HepG2 (cell line): ENCODE results near the gene OOSP3. TPM values are rescaled to one million over a fixed set of nuclear protein-coding genes. Genes with fewer than 3 reads are reported as not detected.

Source experiments
- FIP1L1 ChIP-seq: fragments of 200-400 bp; formaldehyde crosslinking; IDR thresholded peaks from 2 replicates; pipeline ENCODE4 v1.6.1; 2018; ENCODE audit warnings: low read depth, mild to moderate bottlenecking, low read length, moderate library complexity, borderline replicate concordance; ENCODE audit not compliant: insufficient read depth
- GATAD2A ChIP-seq: IDR thresholded peaks from 2 replicates; pipeline ENCODE4 v1.6.1; 2016
- HNF4A ChIP-seq: sonication (generic); formaldehyde crosslinking; IDR thresholded peaks from 2 replicates; pipeline ENCODE4 v1.4.0; 2020; ENCODE audit warnings: missing genetic modification reagents
- HNRNPL ChIP-seq: fragments of 200-400 bp; formaldehyde crosslinking; IDR thresholded peaks from 2 replicates; pipeline ENCODE4 v1.6.1; 2017; ENCODE audit warnings: mild to moderate bottlenecking, low read depth, low read length
- MIXL1 ChIP-seq: IDR thresholded peaks from 2 replicates; pipeline ENCODE4 v1.6.1; 2016
- STAG1 ChIP-seq: sonication (generic); formaldehyde crosslinking; IDR thresholded peaks from 2 replicates; pipeline ENCODE4 v1.4.0; 2020; ENCODE audit warnings: missing genetic modification reagents
- TRIM24 ChIP-seq: sonication (generic); formaldehyde crosslinking; IDR thresholded peaks from 2 replicates; pipeline ENCODE4 v1.8.0; 2022; ENCODE audit warnings: mild to moderate bottlenecking, missing genetic modification reagents
- YEATS2 ChIP-seq: sonication (generic); formaldehyde crosslinking; IDR thresholded peaks from 2 replicates; pipeline ENCODE4 v1.4.0; 2020; ENCODE audit warnings: missing genetic modification reagents, borderline replicate concordance
- ZNF432 ChIP-seq: sonication (generic); formaldehyde crosslinking; IDR thresholded peaks from 2 replicates; pipeline ENCODE4 v1.5.0; 2020; ENCODE audit warnings: missing genetic modification reagents, mild to moderate bottlenecking, borderline replicate concordance
- polyA plus RNA-seq, 8 experiments: library from polyadenylated mRNA; depleted of rRNA in 3 of 8; stranded (reverse) in 7 of 8; unstranded in 1 of 8; fragments of >200 nt; fragmentation: Illumina TruSeq in 4 of 8; extraction: Trizol in 4 of 8; gene quantifications; 2 replicates each; pipeline versions ENCODE4 v1.2.1 to v1.2.3, GENCODE V29; 2011 to 2016; ENCODE audit warnings: low read depth in 4 of 8, missing spikeins in 1 of 8, mixed read lengths in 1 of 8; ENCODE audit not compliant: insufficient read depth in 1 of 8
- total RNA-seq, 5 experiments: library from RNA; depleted of rRNA; stranded (reverse); fragments of >200 nt; fragmentation: Illumina TruSeq; extraction: Trizol; gene quantifications; 2 replicates each; pipeline ENCODE4 v1.2.3, GENCODE V29; 2016; ENCODE audit warnings: low read depth in 1 of 5
- TF ChIP-seq, protein P1 (sequence below): sonication (generic); formaldehyde crosslinking; IDR thresholded peaks from 2 replicates; pipeline ENCODE4 v1.9.0; 2021; ENCODE audit warnings: missing genetic modification reagents, borderline replicate concordance
- TF ChIP-seq, protein P2 (sequence below): sonication (generic); formaldehyde crosslinking; IDR thresholded peaks from 2 replicates; pipeline ENCODE4 v1.8.1; 2023; ENCODE audit warnings: mild to moderate bottlenecking, missing genetic modification reagents, borderline replicate concordance
- TF ChIP-seq, protein P3 (sequence below): sonication (generic); formaldehyde crosslinking; IDR thresholded peaks from 2 replicates; pipeline ENCODE4 v1.5.1; 2020; ENCODE audit warnings: mild to moderate bottlenecking, missing genetic modification reagents
- TF ChIP-seq, protein P4 (sequence below): sonication (generic); formaldehyde crosslinking; conservative IDR thresholded peaks from 2 replicates; pipeline ENCODE4 v1.4.0; 2020; ENCODE audit warnings: missing genetic modification reagents

Gene OOSP3
- total and polyA plus RNA-seq, 2 of the 13 experiments (the other 11 are each of a cell fraction or from before 2014, with no cell fraction given) = not detected

DNA sequence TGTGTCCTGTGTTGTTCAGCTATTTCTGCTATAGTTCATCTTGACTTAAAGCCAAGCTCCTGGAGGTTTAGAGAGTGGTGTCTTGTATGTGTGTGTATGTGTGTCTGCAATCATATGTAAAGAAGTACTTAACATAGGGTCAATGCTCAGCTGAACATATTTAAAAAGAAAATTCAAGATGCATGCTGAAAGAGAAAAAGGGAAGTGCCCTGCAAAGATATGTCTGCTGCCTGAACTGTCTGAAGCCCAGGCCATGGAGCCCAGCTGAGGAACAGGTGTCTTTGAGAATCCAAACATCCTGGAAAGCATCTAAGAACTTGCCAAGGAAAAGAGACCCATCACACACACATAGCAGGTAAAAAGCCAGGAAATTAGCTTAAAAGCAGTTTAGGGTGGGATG is 18.9 kb upstream of the OOSP3 start (continued):
- TF ChIP-seq, protein P1, sequence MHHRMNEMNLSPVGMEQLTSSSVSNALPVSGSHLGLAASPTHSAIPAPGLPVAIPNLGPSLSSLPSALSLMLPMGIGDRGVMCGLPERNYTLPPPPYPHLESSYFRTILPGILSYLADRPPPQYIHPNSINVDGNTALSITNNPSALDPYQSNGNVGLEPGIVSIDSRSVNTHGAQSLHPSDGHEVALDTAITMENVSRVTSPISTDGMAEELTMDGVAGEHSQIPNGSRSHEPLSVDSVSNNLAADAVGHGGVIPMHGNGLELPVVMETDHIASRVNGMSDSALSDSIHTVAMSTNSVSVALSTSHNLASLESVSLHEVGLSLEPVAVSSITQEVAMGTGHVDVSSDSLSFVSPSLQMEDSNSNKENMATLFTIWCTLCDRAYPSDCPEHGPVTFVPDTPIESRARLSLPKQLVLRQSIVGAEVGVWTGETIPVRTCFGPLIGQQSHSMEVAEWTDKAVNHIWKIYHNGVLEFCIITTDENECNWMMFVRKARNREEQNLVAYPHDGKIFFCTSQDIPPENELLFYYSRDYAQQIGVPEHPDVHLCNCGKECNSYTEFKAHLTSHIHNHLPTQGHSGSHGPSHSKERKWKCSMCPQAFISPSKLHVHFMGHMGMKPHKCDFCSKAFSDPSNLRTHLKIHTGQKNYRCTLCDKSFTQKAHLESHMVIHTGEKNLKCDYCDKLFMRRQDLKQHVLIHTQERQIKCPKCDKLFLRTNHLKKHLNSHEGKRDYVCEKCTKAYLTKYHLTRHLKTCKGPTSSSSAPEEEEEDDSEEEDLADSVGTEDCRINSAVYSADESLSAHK (CRISPR knock-in tag) = no peak
- no peak for TF ChIP-seq MIXL1 (CRISPR knock-in tag)
- TF ChIP-seq ZNF432 (CRISPR knock-in tag) = no peak
- TF ChIP-seq HNF4A (CRISPR knock-in tag) = no peak
- TF ChIP-seq, protein P2, sequence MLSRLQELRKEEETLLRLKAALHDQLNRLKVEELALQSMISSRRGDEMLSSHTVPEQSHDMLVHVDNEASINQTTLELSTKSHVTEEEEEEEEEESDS (CRISPR knock-in tag) = no peak
- TF ChIP-seq FIP1L1 = no peak
- no peak for TF ChIP-seq TRIM24 (CRISPR knock-in tag)
- TF ChIP-seq, protein P3, sequence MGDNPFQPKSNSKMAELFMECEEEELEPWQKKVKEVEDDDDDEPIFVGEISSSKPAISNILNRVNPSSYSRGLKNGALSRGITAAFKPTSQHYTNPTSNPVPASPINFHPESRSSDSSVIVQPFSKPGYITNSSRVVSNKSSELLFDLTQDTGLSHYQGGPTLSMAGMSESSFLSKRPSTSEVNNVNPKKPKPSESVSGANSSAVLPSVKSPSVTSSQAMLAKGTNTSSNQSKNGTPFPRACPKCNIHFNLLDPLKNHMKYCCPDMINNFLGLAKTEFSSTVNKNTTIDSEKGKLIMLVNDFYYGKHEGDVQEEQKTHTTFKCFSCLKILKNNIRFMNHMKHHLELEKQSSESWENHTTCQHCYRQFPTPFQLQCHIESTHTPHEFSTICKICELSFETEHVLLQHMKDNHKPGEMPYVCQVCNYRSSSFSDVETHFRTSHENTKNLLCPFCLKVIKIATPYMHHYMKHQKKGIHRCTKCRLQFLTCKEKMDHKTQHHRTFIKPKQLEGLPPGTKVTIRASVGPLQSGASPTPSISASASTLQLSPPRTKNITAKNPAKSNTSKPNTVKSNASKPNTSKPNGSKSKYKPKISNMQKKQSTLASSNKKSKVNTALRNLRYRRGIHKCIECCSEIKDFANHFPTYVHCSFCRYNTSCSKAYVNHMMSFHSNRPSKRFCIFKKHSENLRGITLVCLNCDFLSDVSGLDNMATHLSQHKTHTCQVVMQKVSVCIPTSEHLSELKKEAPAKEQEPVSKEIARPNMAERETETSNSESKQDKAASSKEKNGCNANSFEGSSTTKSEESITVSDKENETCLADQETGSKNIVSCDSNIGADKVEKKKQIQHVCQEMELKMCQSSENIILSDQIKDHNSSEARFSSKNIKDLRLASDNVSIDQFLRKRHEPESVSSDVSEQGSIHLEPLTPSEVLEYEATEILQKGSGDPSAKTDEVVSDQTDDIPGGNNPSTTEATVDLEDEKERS (CRISPR knock-in tag) = no peak
- TF ChIP-seq YEATS2 (CRISPR knock-in tag) = no peak
- TF ChIP-seq STAG1 (CRISPR knock-in tag) = no peak
- TF ChIP-seq, protein P4, sequence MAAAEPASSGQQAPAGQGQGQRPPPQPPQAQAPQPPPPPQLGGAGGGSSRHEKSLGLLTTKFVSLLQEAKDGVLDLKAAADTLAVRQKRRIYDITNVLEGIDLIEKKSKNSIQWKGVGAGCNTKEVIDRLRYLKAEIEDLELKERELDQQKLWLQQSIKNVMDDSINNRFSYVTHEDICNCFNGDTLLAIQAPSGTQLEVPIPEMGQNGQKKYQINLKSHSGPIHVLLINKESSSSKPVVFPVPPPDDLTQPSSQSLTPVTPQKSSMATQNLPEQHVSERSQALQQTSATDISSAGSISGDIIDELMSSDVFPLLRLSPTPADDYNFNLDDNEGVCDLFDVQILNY (CRISPR knock-in tag) = no peak
- no peak for TF ChIP-seq GATAD2A (CRISPR knock-in tag)
- TF ChIP-seq HNRNPL = no peak
